Measurements from ENCODE around the gene GPR25. TPM values are rescaled to one million over a fixed set of nuclear protein-coding genes. Genes with fewer than 3 reads are reported as not detected.

Gene GPR25
- total RNA-seq, 1 donor from 2014 or later: 1.6 TPM

- CTCF ChIA-PET: no interaction called here
- H3K4me1 Mint-ChIP-seq: no peaks in the 10 kb centered on the region
Measured at GRCh38 chr1:200919386-200919785, 46.6 kb downstream of the GPR25 start.

GRCh38 chr1:200921571-200922110 lies 48.9 kb downstream of the GPR25 start:
- Mint-ChIP-seq H3K4me3 (no peak overlapping the region), H3K27me3 (peaks cover 6% of the 10 kb centered on the region), H3K27ac (no peak overlapping the region), H3K9me3 (no peaks in the 10 kb centered on the region), H3K4me1 (no peaks in the 10 kb centered on the region), H3K36me3 (ENCODE audit: low read depth) (no peaks in the 10 kb centered on the region)
- ChIA-PET CTCF (no interaction called here), POLR2A (no interaction called here)
- TF ChIP-seq CTCF (IDR thresholded peaks at IDR 0.05): no peak
- intact Hi-C loops (cut with micrococcal nuclease): no loop called here
- no peak for ATAC-seq (ENCODE audit: low read depth)
- DNase-seq: no peak

More at GRCh38 chr1:200919386-200919785, 46.6 kb downstream of the GPR25 start:
- no peak overlapping the region for H3K4me3 Mint-ChIP-seq
- intact Hi-C loops (cut with micrococcal nuclease): no loop called here
- TF ChIP-seq CTCF (IDR thresholded peaks at IDR 0.05): no peak
- ATAC-seq (ENCODE audit: low read depth) (no peak), DNase-seq (no peak)
- POLR2A ChIA-PET: no interaction called here
- no peaks in the 10 kb centered on the region for H3K9me3 Mint-ChIP-seq
- peaks cover 6% of the 10 kb centered on the region for H3K27me3 Mint-ChIP-seq
- no peak overlapping the region for H3K27ac Mint-ChIP-seq
- no peaks in the 10 kb centered on the region for H3K36me3 Mint-ChIP-seq (ENCODE audit: low read depth)

DNA sequence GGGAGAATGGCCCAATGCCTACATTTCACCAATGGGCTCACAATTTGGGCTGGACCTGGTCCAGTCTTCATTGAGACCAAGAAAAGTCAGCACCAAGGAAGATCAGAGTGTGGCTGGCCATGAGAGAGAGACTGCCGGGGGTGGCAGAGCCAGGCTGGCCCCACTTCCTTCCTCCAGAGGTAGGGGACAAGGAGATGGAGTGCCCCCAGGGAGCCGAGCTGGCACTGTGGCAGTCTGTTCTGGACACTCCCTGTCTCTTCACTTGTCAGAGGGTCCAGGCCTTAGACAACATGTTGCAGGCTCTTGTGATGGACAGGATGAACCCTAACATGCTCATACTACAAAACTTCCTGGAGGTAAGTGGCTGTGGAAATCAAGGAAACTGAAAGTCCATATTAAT lies 49.6 kb downstream of the GPR25 start:
- Mint-ChIP-seq H3K27ac (no peak overlapping the region), H3K4me1 (no peaks in the 10 kb centered on the region), H3K27me3 (peaks cover 6% of the 10 kb centered on the region), H3K4me3 (no peak overlapping the region), H3K9me3 (no peaks in the 10 kb centered on the region), H3K36me3 (ENCODE audit: low read depth) (no peaks in the 10 kb centered on the region)
- POLR2A ChIA-PET: no interaction called here
- intact Hi-C loops (cut with micrococcal nuclease): no loop called here
- CTCF ChIA-PET: no interaction called here
- DNase-seq (no peak), ATAC-seq (ENCODE audit: low read depth) (no peak)
- TF ChIP-seq CTCF (IDR thresholded peaks at IDR 0.05): no peak

DNA sequence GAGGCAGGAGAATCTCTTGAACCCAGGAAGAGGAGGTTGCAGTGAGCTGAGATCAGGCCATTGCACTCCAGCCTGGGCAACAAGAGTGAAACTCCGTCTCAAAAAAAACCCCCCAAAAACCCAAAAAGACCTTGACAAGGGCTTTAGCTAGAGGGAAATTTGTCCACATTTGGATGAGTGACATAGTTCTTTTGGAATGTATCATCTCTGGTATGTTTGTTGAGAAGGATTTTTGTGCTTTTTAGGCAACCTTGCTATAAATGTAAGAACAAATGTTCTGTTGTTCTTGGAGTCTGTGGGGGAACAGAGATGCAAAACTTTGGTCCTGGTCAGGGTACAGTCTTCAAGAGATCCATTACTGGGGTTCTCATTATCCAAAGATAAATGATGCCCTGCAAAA lies 50.8 kb downstream of the GPR25 start:
- no peak for DNase-seq
- intact Hi-C loops (cut with micrococcal nuclease): no loop called here
- H3K27me3 Mint-ChIP-seq: peaks cover 6% of the 10 kb centered on the region
- H3K27ac Mint-ChIP-seq: no peak overlapping the region
- H3K9me3 Mint-ChIP-seq: no peaks in the 10 kb centered on the region
- H3K4me3 Mint-ChIP-seq: no peak overlapping the region
- POLR2A ChIA-PET: no interaction called here
- no peaks in the 10 kb centered on the region for H3K36me3 Mint-ChIP-seq (ENCODE audit: low read depth)
- CTCF ChIA-PET: no interaction called here
- no peaks in the 10 kb centered on the region for H3K4me1 Mint-ChIP-seq
- no peak for TF ChIP-seq CTCF (IDR thresholded peaks at IDR 0.05)
- no peak for ATAC-seq (ENCODE audit: low read depth)

Other genes with a start within 250 kb of the GPR25 start
- gene DDX59, start 203.1 kb upstream of the GPR25 start, total RNA-seq: 27.6 and 28.2 TPM in 2 replicates
- gene CAMSAP2, start 134.1 kb upstream of the GPR25 start, total RNA-seq: 0.71 and 0.86 TPM in 2 replicates
- gene INAVA, start 21.9 kb downstream of the GPR25 start, total RNA-seq: 0.44 and 0.46 TPM in 2 replicates
- gene KIF21B, start 150.7 kb downstream of the GPR25 start, total RNA-seq: 28.1 and 31.8 TPM in 2 replicates
- not detected in 2 replicates for gene CACNA1S, start 239.4 kb downstream of the GPR25 start, total RNA-seq

Measured in activated B cell treated with CpG ODN at 0.5 μM for 24 hours (primary cell).